AG04449 (cell line): ENCODE measurements around the gene PLD1.

Experiments used
- CTCF ChIA-PET: fragments of 350-600 bp; formaldehyde crosslinking; extraction: SDS; loops from one replicate; lab custom pipeline; 2021; ENCODE audit warnings: antibody characterized with exemption; lab: Yijun Ruan, JAX
- POLR2A ChIA-PET: fragments of 400-600, 350-600 bp; formaldehyde crosslinking; extraction: SDS; loops from one replicate; lab custom pipeline; 2020; ENCODE audit warnings: antibody characterized with exemption, inconsistent platforms; lab: Yijun Ruan, JAX
- DNase-seq: peaks from one replicate; pipeline ENCODE4 v3.0.0-alpha.2; 2010; ENCODE audit warnings: low read depth, low spot score
- H3K4me3 ChIP-seq: 2 replicates; pipeline ENCODE4 v1.5.1; 2011; ENCODE audit warnings: low read depth, mild to moderate bottlenecking, control low read depth, low read length
- CTCF ChIP-seq: IDR thresholded peaks from one replicate; pipeline ENCODE4 v1.5.1; 2011; ENCODE audit warnings: mild to moderate bottlenecking, moderate library complexity, low read length, control low read depth, inconsistent platforms; ENCODE audit not compliant: insufficient read depth; ENCODE audit errors: missing control alignments

Gene PLD1

GRCh38 chr3:171799501-171799900, 10.8 kb downstream of the PLD1 start:
- ChIA-PET POLR2A (no interaction called here), CTCF (no interaction called here)
- no peak overlapping the region for H3K4me3 ChIP-seq
- no peak for TF ChIP-seq CTCF
- no peak for DNase-seq

- no peak for DNase-seq
- ChIA-PET POLR2A (no interaction called here), CTCF (no interaction called here)
- H3K4me3 ChIP-seq = no peak overlapping the region
- no peak for TF ChIP-seq CTCF
These were observed 12.4 kb downstream of the PLD1 start for GRCh38 chr3:171797873-171798272.

GRCh38 chr3:171797265-171797679, 13.0 kb downstream of the PLD1 start:
- no peak for TF ChIP-seq CTCF
- no peak for DNase-seq
- ChIA-PET CTCF (no interaction called here), POLR2A (no interaction called here)
- H3K4me3 ChIP-seq = no peak overlapping the region

GRCh38 chr3:171796625-171797264, 13.5 kb downstream of the PLD1 start:
- ChIA-PET POLR2A (no interaction called here), CTCF (no interaction called here)
- no peak for TF ChIP-seq CTCF
- DNase-seq = no peak
- no peak overlapping the region for H3K4me3 ChIP-seq

GRCh38 chr3:171792531-171792930, 17.8 kb downstream of the PLD1 start:
- no peak overlapping the region for H3K4me3 ChIP-seq
- no peak for TF ChIP-seq CTCF
- CTCF ChIA-PET = interaction anchor here (3.0 to 5.3 kb wide), 2 partner anchors 9 to 20 kb away, joined by 10 to 52 read pairs; no protein-coding TSS in a partner anchor
- POLR2A ChIA-PET = no interaction called here
- no peak for DNase-seq

- POLR2A ChIA-PET = no interaction called here
- DNase-seq = no peak
- CTCF ChIA-PET = interaction anchor here (3.0 to 5.3 kb wide), 2 partner anchors 10 to 19 kb away, joined by 10 to 52 read pairs; no protein-coding TSS in a partner anchor
- no peak for TF ChIP-seq CTCF
- H3K4me3 ChIP-seq = no peak overlapping the region
These were observed 18.6 kb downstream of the PLD1 start for GRCh38 chr3:171791692-171792076.
